ENCODE data around the gene SURF4. TPM values are rescaled to one million over a fixed set of nuclear protein-coding genes. Genes with fewer than 3 reads are reported as not detected.

SURF4 gene
- total and polyA plus RNA-seq, 2 donors (not counting 3 experiments of a cell fraction or from before 2014, with no cell fraction given), result 216 to 358 TPM

- H3K4me2 ChIP-seq (ENCODE audit: insufficient read depth, low read length), result peak overlapping the region; percentile 9
- ChIA-PET POLR2A (interaction anchor here (1.5 kb wide), 1 partner anchor 18 kb away, joined by 3 read pairs; no protein-coding TSS in a partner anchor), CTCF (interaction anchor here (1.0 to 1.1 kb wide), 2 partner anchors 8 to 20 kb away, joined by 3 read pairs; partner anchors contain the start of genes MED22, RPL7A and STKLD1)
- DNase-seq (ENCODE audit: low read depth, low spot score) (peak; percentile 29), FAIRE-seq (peak; percentile 87)
- peaks cover 21 to 63% of the 10 kb centered on the region in 2 experiments for H3K36me3 ChIP-seq (ENCODE audit: control insufficient read depth in 2 of 2, extremely low read depth in 1 of 2, insufficient read depth in 2 of 2, low read length in 2 of 2)
- no peak overlapping the region for H2AFZ ChIP-seq (ENCODE audit: low read depth, low read length)
- BruUV-seq (replicated peaks), result no TSS peak
- dilution Hi-C loops (cut with MboI; ENCODE audit: extremely low pct_ligation_motif_present, low sequenced_read_pairs) (no loop called here), intact Hi-C loops (cut with micrococcal nuclease) (no loop called here)
- no peak overlapping the region for H3K4me3 ChIP-seq (replicated peaks in 1 of 3; ENCODE audit: insufficient read depth in 1 of 3, low read depth in 1 of 3, low read length in 3 of 3)
- H3K4me1 ChIP-seq (ENCODE audit: control insufficient read depth, extremely low read depth, insufficient read depth, low read length), result peaks cover 15% of the 10 kb centered on the region
- H4K20me1 ChIP-seq (replicated peaks; ENCODE audit: control insufficient read depth, extremely low read depth, insufficient read depth, low read length), result no peaks in the 10 kb centered on the region
- H3K9ac ChIP-seq (replicated peaks; ENCODE audit: extremely low read depth, insufficient read depth, low read length), result no peak overlapping the region
- no peaks in the 10 kb centered on the region for H3K27me3 ChIP-seq (ENCODE audit: control insufficient read depth in 2 of 2, insufficient read depth in 2 of 2, low read length in 2 of 2)
- no peaks in the 10 kb centered on the region for H3K9me1 ChIP-seq (replicated peaks; ENCODE audit: control insufficient read depth, extremely low read depth, insufficient read depth, low read length)
- H3K27ac ChIP-seq (ENCODE audit: insufficient read depth, low read depth, low read length), result peak overlapping the region; percentile 1
- peaks cover 86% of the 10 kb centered on the region for H3K79me2 ChIP-seq (ENCODE audit: control insufficient read depth, insufficient read depth, low read length)
- TF ChIP-seq JUN (IDR thresholded peaks at IDR 0.05; ENCODE audit: borderline replicate concordance, insufficient read depth, insufficient read length, low read depth), result peak; percentile 7
- no peak for TF ChIP-seq MYC (IDR thresholded peaks at IDR 0.05; ENCODE audit: low read depth, low read length)
- TF ChIP-seq POLR2AphosphoS5 (IDR thresholded peaks at IDR 0.05; ENCODE audit: insufficient read depth, low read depth, low read length), result no peak
- TF ChIP-seq CTCF (IDR thresholded peaks at IDR 0.05; ENCODE audit: extremely low read depth in 1 of 2, insufficient read depth in 1 of 2, low read depth in 1 of 2, low read length in 2 of 2), result no peak
- TF ChIP-seq FOS (IDR thresholded peaks at IDR 0.05; ENCODE audit: borderline replicate concordance, insufficient read depth, low read length), result no peak
- TF ChIP-seq POLR2A (IDR thresholded peaks at IDR 0.05; ENCODE audit: low read depth, low read length), result no peak
- no peaks in the 10 kb centered on the region for H3K9me3 ChIP-seq (replicated peaks; ENCODE audit: control insufficient read depth, insufficient read depth, low read length)
Measured at GRCh38 chr9:133368249-133368881, 7.5 kb downstream of the SURF4 start.

Measured in endothelial cell of umbilical vein (primary cell).